A549 (cell line): ENCODE data around the gene FAM180B.

ENCODE experiments used
- EP300 ChIP-seq, 2 experiments: fragments of >200 bp; sonication (Bioruptor Twin); formaldehyde crosslinking; IDR thresholded peaks; 2 replicates in 1 of 2; 3 replicates in 1 of 2; pipeline ENCODE4 v1.6.1; 2016 to 2017
- HOXB13 ChIP-seq: fragments of 250-450 bp; sonication (Bioruptor Pico); IDR thresholded peaks from 2 replicates; pipeline ENCODE4 v1.5.0; 2020; ENCODE audit warnings: low read depth, mild to moderate bottlenecking, moderate library complexity
- NR3C1 ChIP-seq: fragments of >200 bp; sonication (Bioruptor Twin); formaldehyde crosslinking; IDR thresholded peaks from 3 replicates; pipeline ENCODE4 v1.6.1; 2017
- POLR2A ChIP-seq: IDR thresholded peaks from 2 replicates; pipeline ENCODE4 v1.6.1; 2012; ENCODE audit warnings: mild to moderate bottlenecking, low read length
- RNF2 ChIP-seq: fragments of 200-600 bp; sonication (generic); IDR thresholded peaks from 2 replicates; pipeline ENCODE4 v1.6.1; 2016; ENCODE audit warnings: low read depth, mild to moderate bottlenecking, antibody characterized with exemption, moderate library complexity, borderline replicate concordance
- TFCP2L1 ChIP-seq: fragments of 250-450 bp; sonication (Bioruptor Pico); IDR thresholded peaks from 2 replicates; pipeline ENCODE4 v1.5.0; 2021; ENCODE audit warnings: mild to moderate bottlenecking
- TF ChIP-seq, protein P1 (sequence below): fragments of >200 bp; sonication (Bioruptor Twin); formaldehyde crosslinking; IDR thresholded peaks from 3 replicates; pipeline ENCODE4 v1.5.1; 2016

GRCh38 chr11:47617417-47617809 is 30.9 kb downstream of the FAM180B start:
- TF ChIP-seq, protein P1, sequence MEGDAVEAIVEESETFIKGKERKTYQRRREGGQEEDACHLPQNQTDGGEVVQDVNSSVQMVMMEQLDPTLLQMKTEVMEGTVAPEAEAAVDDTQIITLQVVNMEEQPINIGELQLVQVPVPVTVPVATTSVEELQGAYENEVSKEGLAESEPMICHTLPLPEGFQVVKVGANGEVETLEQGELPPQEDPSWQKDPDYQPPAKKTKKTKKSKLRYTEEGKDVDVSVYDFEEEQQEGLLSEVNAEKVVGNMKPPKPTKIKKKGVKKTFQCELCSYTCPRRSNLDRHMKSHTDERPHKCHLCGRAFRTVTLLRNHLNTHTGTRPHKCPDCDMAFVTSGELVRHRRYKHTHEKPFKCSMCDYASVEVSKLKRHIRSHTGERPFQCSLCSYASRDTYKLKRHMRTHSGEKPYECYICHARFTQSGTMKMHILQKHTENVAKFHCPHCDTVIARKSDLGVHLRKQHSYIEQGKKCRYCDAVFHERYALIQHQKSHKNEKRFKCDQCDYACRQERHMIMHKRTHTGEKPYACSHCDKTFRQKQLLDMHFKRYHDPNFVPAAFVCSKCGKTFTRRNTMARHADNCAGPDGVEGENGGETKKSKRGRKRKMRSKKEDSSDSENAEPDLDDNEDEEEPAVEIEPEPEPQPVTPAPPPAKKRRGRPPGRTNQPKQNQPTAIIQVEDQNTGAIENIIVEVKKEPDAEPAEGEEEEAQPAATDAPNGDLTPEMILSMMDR, result no peak
- TF ChIP-seq NR3C1 (no peak), EP300 (IDR thresholded peaks at IDR 0.05) (no peak), RNF2 (no peak), HOXB13 (CRISPR knock-in tag) (no peak), TFCP2L1 (CRISPR knock-in tag) (no peak), POLR2A (no peak)
